Measurements from ENCODE around the gene GPBP1. TPM values are rescaled to one million over a fixed set of nuclear protein-coding genes. Genes with fewer than 3 reads are reported as not detected.

The GPBP1 gene
- total and polyA plus RNA-seq, 5 donors from 2014 or later = 88.8 to 171 (median 98.5) TPM

DNA sequence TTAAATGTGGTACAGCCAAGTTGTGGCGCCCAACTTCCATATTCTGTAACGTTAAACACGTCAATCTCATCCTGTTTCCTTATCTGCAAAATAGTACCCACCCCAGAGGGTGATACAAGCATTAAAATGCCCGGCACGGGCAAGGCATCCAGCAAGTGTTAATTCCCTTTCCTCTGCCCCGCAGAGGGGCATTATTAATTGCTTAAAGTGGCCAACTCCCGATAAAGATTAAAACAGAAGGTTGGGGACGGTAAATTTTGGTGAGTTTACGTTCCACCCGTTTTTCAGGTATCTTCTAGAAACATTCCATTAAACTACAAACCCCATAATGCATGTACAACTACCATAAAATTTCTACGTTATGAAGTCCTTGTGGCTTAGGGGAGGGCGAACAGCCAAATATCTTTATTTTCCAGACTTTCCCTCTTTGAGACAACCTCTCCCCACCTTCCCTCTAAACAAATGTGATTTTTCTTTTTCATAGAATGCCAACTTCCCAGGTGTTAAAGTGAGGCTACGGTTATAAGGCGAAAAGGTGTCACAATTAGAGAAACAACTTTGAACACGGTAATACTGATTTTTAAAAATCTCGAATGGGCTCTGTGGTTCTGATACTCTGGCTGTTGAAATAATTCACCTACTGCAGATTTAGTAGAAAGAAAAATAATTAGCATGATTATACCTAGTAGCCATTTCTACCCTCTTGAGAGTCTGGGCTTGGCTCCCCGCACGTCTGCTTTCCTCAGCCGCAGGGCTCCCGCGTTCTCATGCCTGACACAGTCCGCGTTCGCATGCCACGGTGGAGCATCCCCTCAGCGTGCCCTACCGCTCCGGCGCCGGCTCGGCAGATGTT, 1.2 kb upstream of the GPBP1 start:
- Histone ChIP-seq H3K9me3 (ENCODE audit: control insufficient read depth in 2 of 2, low read length in 2 of 2) (no peaks in the 10 kb centered on the region), H3K4me3 (ENCODE audit: low read depth, low read length) (peak overlapping the region; percentile 92), H3K4me1 (ENCODE audit: control insufficient read depth, insufficient read depth, low read length, poor library complexity, severe bottlenecking) (peaks cover 32% of the 10 kb centered on the region), H3K36me3 (ENCODE audit: control insufficient read depth, insufficient read depth, low read length) (peaks cover 3% of the 10 kb centered on the region), H3K27me3 (ENCODE audit: control insufficient read depth, insufficient read depth, low read length) (no peaks in the 10 kb centered on the region), H3K27ac (ENCODE audit: insufficient read depth, low read length, poor library complexity, severe bottlenecking) (peak overlapping the region; percentile 100)
- H3K27ac Mint-ChIP-seq = peak overlapping the region; percentile 99
- DNase-seq (peak in 2 of 3 donors; percentile 6 to 55), ATAC-seq (ENCODE audit: low read depth in 2 of 2) (no peak)
- peak overlapping the region; percentile 92 to 99 (median 96) for H3K4me3 Mint-ChIP-seq
- peaks cover 0 to 1% (median 0%) of the 10 kb centered on the region in 7 donors for H3K9me3 Mint-ChIP-seq
- H3K27me3 Mint-ChIP-seq = peaks cover 6% of the 10 kb centered on the region
- H3K4me1 Mint-ChIP-seq = peaks cover 10 to 29% (median 21%) of the 10 kb centered on the region in 4 donors
- H3K36me3 Mint-ChIP-seq = peaks cover 11% of the 10 kb centered on the region

DNA sequence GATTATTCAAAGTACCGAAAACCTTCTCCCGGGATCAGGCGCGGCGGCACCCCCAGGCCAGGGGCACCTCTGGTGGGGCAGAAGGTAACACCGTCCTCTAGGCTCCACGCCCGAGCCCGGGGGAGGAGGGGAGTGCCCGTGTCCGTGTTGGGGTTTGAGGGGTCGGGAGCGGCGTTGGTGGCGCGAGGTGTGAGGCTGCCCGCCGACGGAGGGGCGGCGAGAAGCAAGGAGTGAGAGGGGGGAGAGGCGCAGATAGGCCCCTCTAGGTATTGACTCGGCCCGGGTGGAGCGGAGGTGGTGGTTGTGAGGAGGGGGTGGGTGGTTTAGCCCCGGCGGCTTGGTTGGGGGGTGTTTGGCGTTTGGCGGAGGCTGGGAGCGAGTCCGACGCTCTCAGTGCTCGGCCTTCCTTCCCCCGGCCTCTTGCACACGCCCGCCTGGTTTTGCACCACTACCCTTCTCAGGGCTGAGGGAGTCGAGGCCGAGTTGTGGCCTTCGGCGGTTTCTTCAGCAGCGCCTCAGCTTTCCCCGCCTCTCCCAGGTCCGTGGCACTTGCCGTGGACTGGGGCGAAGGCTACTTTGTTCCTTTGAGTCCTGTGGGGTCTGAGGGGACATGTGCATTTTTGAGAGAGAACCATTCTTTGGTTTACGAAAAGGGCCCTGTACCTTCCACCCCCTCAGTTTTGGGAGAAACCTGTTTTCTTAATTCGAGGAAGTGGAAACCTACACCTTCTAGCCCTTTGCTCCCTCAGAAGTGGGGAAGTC, 450 bp downstream of the GPBP1 start:
- Mint-ChIP-seq H3K9me3 (peaks cover 0 to 1% (median 0%) of the 10 kb centered on the region in 7 donors), H3K36me3 (peaks cover 25% of the 10 kb centered on the region), H3K27ac (peak overlapping the region; percentile 99), H3K4me3 (peak overlapping the region; percentile 92 to 99 (median 96)), H3K4me1 (peaks cover 18 to 44% (median 33%) of the 10 kb centered on the region in 4 donors), H3K27me3 (peaks cover 6% of the 10 kb centered on the region)
- no peaks in the 10 kb centered on the region for H3K27me3 ChIP-seq (ENCODE audit: control insufficient read depth, insufficient read depth, low read length)
- peak overlapping the region; percentile 97 for H3K4me3 ChIP-seq (ENCODE audit: low read depth, low read length)
- H3K4me1 ChIP-seq (ENCODE audit: control insufficient read depth, insufficient read depth, low read length, poor library complexity, severe bottlenecking) = peaks cover 48% of the 10 kb centered on the region
- H3K27ac ChIP-seq (ENCODE audit: insufficient read depth, low read length, poor library complexity, severe bottlenecking) = peak overlapping the region; percentile 100
- no peaks in the 10 kb centered on the region for H3K9me3 ChIP-seq (ENCODE audit: control insufficient read depth in 2 of 2, low read length in 2 of 2)
- H3K36me3 ChIP-seq (ENCODE audit: control insufficient read depth, insufficient read depth, low read length) = peaks cover 6% of the 10 kb centered on the region
- DNase-seq = peak in 2 of 3 donors; percentile 36 to 37
- ATAC-seq (ENCODE audit: low read depth in 2 of 2) = no peak

DNA sequence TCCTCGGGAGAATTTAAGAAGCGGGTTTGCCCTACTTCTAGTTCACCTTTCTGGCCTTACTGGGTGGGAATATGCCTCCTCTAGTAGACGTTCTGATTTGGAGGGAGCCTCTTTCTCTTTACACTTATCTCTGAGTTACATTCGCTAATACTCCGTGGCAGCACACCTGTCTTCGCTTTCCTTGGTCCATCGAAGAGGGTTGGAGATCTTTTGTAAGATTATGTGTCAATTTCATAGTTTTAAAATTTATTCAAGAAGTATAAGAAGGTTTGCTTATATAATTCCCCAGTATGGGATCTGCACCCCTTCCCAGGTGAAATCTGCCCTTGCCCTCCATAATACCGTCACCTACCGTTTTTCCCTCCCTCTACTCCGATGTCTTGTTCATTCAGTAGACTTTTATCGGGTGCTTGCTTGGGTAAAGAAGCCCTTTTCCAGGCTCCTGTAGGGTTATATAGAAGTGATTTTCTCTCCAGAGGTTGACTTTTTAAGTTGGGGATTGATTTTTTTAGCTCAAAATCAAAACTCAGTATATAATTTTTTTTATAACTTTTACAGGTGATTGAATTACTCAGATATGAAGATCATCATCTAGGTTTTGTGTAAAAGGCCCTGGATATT, 1.1 kb downstream of the GPBP1 start:
- peaks cover 55% of the 10 kb centered on the region for H3K4me1 ChIP-seq (ENCODE audit: control insufficient read depth, insufficient read depth, low read length, poor library complexity, severe bottlenecking)
- no peaks in the 10 kb centered on the region for H3K27me3 ChIP-seq (ENCODE audit: control insufficient read depth, insufficient read depth, low read length)
- no peaks in the 10 kb centered on the region for H3K9me3 ChIP-seq (ENCODE audit: control insufficient read depth in 2 of 2, low read length in 2 of 2)
- Mint-ChIP-seq H3K9me3 (peaks cover 0 to 1% (median 0%) of the 10 kb centered on the region in 7 donors), H3K27me3 (peaks cover 6% of the 10 kb centered on the region), H3K36me3 (peaks cover 30% of the 10 kb centered on the region), H3K4me1 (peaks cover 24 to 51% (median 39%) of the 10 kb centered on the region in 4 donors), H3K4me3 (peak overlapping the region; percentile 92 to 99 (median 96)), H3K27ac (peak overlapping the region; percentile 99)
- DNase-seq (peak in 1 of 3 donors; percentile 22), ATAC-seq (ENCODE audit: low read depth in 2 of 2) (no peak)
- H3K36me3 ChIP-seq (ENCODE audit: control insufficient read depth, insufficient read depth, low read length) = peaks cover 6% of the 10 kb centered on the region
- H3K4me3 ChIP-seq (ENCODE audit: low read depth, low read length) = peak overlapping the region; percentile 97
- peak overlapping the region; percentile 100 for H3K27ac ChIP-seq (ENCODE audit: insufficient read depth, low read length, poor library complexity, severe bottlenecking)

DNA sequence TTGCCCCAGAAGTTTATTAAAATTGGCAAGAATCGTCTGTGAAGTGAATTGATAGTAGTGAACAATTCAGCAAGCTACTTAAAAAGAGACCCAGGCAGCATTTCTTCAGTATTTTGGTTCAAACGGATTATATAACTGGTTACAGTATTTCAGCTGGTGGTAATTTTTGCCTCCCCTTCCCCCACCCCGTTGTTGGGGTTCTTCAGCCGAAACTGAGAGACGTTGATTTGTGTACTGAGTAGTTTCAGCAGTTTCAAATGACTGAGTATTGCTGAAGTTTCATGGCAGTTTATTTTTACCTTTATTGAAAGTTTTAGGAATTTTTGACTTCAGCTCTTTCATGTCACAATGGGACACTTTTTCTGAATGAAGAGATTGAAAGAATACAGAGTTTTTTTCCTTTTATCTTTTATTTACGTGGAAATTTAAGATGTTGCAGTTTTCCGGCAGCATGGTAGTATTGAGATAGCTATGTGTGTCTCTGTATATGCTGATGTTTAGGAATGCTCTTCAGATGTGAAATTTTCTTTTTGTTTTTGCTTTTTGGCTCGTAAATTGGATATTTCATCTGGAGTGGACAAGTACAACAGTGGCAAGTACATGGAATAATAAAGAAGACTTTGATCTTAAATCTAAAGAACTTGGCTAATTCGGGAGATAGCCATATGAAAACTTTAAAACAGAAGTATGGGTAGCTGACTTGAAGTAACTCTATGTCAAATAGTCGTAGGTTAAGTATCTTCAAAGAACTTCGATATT, 1.9 kb downstream of the GPBP1 start:
- peaks cover 34% of the 10 kb centered on the region for H3K36me3 Mint-ChIP-seq
- no peaks in the 10 kb centered on the region for H3K27me3 ChIP-seq (ENCODE audit: control insufficient read depth, insufficient read depth, low read length)
- H3K27me3 Mint-ChIP-seq = peaks cover 6% of the 10 kb centered on the region
- no peak for ATAC-seq (ENCODE audit: low read depth in 2 of 2)
- H3K4me3 Mint-ChIP-seq = peak overlapping the region; percentile 92 to 99 (median 96)
- H3K9me3 ChIP-seq (ENCODE audit: control insufficient read depth in 2 of 2, low read length in 2 of 2) = no peaks in the 10 kb centered on the region
- peak overlapping the region; percentile 99 for H3K27ac Mint-ChIP-seq
- peak overlapping the region; percentile 100 for H3K27ac ChIP-seq (ENCODE audit: insufficient read depth, low read length, poor library complexity, severe bottlenecking)
- peak; percentile 44 to 57 (median 50) for DNase-seq
- H3K4me1 Mint-ChIP-seq = peaks cover 30 to 58% (median 46%) of the 10 kb centered on the region in 4 donors
- peaks cover 6% of the 10 kb centered on the region for H3K36me3 ChIP-seq (ENCODE audit: control insufficient read depth, insufficient read depth, low read length)
- H3K4me1 ChIP-seq (ENCODE audit: control insufficient read depth, insufficient read depth, low read length, poor library complexity, severe bottlenecking) = peaks cover 62% of the 10 kb centered on the region
- H3K4me3 ChIP-seq (ENCODE audit: low read depth, low read length) = peak overlapping the region; percentile 97
- peaks cover 0 to 1% (median 0%) of the 10 kb centered on the region in 7 donors for H3K9me3 Mint-ChIP-seq

DNA sequence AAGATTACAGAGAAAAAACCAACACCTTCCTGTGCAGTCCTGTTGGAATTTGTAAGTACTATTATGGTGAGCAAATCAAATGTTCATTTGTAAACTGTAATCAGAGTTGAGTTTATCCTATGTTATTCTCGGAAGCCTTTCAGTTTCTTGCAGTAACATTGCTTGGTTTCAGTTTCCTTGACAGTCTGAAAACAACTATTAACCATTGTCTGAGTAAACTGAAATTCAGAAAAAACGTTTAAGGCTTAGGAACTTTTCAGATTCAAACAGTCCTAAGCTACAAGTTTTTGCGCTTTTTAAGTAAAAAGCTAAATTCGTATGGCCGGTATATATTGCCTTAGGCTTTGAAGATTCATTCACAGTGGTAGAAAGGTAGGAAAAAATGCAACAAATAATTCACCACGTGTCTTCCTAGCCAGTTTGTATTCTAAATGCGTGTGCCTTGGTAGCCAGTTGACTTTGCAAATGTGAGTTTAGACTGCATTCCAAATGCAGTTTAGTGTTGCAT, 2.5 kb downstream of the GPBP1 start:
- Histone ChIP-seq H3K4me3 (ENCODE audit: low read depth, low read length) (peak overlapping the region; percentile 97), H3K4me1 (ENCODE audit: control insufficient read depth, insufficient read depth, low read length, poor library complexity, severe bottlenecking) (peaks cover 69% of the 10 kb centered on the region), H3K9me3 (ENCODE audit: control insufficient read depth in 2 of 2, low read length in 2 of 2) (no peaks in the 10 kb centered on the region), H3K36me3 (ENCODE audit: control insufficient read depth, insufficient read depth, low read length) (peaks cover 6% of the 10 kb centered on the region), H3K27ac (ENCODE audit: insufficient read depth, low read length, poor library complexity, severe bottlenecking) (peak overlapping the region; percentile 100), H3K27me3 (ENCODE audit: control insufficient read depth, insufficient read depth, low read length) (no peaks in the 10 kb centered on the region)
- DNase-seq (peak in 2 of 3 donors; percentile 52 to 62), ATAC-seq (ENCODE audit: low read depth in 2 of 2) (no peak)
- Mint-ChIP-seq H3K27me3 (peaks cover 6% of the 10 kb centered on the region), H3K4me1 (peaks cover 31 to 65% (median 52%) of the 10 kb centered on the region in 4 donors), H3K4me3 (peak overlapping the region; percentile 92 to 99 (median 96)), H3K36me3 (peaks cover 38% of the 10 kb centered on the region), H3K9me3 (peaks cover 0 to 1% (median 0%) of the 10 kb centered on the region in 7 donors), H3K27ac (peak overlapping the region; percentile 99)

DNA sequence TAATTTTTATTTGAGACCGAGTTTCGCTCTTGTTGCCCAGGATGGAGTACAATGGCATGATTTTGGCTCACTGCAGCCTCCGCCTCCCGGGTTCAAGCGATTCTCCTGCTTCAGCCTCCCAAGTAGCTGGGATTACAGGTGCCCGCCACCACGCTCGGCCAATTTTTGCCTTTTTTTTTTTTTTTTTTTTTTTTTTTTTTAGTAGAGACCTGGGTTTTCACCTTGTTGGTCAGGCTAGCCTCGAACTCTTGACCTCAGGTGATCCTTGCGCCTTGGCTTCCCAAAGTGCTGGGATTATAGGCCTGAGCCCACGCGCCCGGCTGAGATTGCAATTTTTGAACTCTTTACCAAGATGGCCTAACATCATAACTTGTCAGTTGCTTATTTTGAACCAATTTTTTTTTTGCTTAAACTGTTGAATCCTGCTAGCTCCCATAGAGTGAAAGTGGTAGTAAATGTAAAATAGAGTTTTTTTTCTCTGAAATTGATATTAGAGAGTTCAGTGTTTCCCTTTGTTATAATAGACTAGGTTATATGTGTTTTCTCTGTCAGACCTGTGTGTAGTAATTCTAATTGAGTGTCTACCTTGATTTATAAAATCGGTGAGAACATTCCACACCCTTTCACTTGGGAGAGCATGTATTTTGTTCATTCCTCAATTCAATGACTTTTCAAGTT, 3.8 kb downstream of the GPBP1 start:
- H3K27ac Mint-ChIP-seq = peak overlapping the region; percentile 57 to 99 (median 75)
- no peak for DNase-seq
- H3K36me3 Mint-ChIP-seq = peaks cover 39% of the 10 kb centered on the region
- ATAC-seq (ENCODE audit: low read depth in 2 of 2) = no peak
- H3K4me3 Mint-ChIP-seq = peak overlapping the region; percentile 92 to 99 (median 96)
- H3K9me3 Mint-ChIP-seq = peaks cover 0 to 1% (median 0%) of the 10 kb centered on the region in 7 donors
- H3K27me3 ChIP-seq (ENCODE audit: control insufficient read depth, insufficient read depth, low read length) = no peaks in the 10 kb centered on the region
- H3K9me3 ChIP-seq (ENCODE audit: control insufficient read depth in 2 of 2, low read length in 2 of 2) = no peaks in the 10 kb centered on the region
- peaks cover 26 to 66% (median 46%) of the 10 kb centered on the region in 4 donors for H3K4me1 Mint-ChIP-seq
- peak overlapping the region; percentile 97 for H3K4me3 ChIP-seq (ENCODE audit: low read depth, low read length)
- peaks cover 6% of the 10 kb centered on the region for H3K27me3 Mint-ChIP-seq
- peak overlapping the region; percentile 100 for H3K27ac ChIP-seq (ENCODE audit: insufficient read depth, low read length, poor library complexity, severe bottlenecking)
- H3K4me1 ChIP-seq (ENCODE audit: control insufficient read depth, insufficient read depth, low read length, poor library complexity, severe bottlenecking) = peaks cover 67% of the 10 kb centered on the region
- H3K36me3 ChIP-seq (ENCODE audit: control insufficient read depth, insufficient read depth, low read length) = peaks cover 6% of the 10 kb centered on the region

All from CD4-positive, CD25-positive, alpha-beta regulatory T cell (primary cell).